Kidney (tissue), 14 donors: Measurements from ENCODE around the gene ZNF512B. TPM values are rescaled to one million over a fixed set of nuclear protein-coding genes. Genes with fewer than 3 reads are reported as not detected.
A peak's percentile ranks its signal among the peaks of the same experiment; 100 is the strongest.

ENCODE experiments used
- DNase-seq, 5 donors: peaks; one replicate each; pipeline ENCODE4 v3.0.0-alpha.2; 2013 to 2020
- FAIRE-seq: peaks from 2 replicates; lab custom pipeline; 2012; peaks lifted over from hg19 to GRCh38; lab: Jason Lieb, UNC
- H3K27ac ChIP-seq, 2 donors: one replicate each; pipeline ENCODE4 v1.7.0; 2013; ENCODE audit warnings: low read depth in 2 of 2, low read length in 2 of 2, inconsistent platforms in 1 of 2
- H3K27me3 ChIP-seq: one replicate; pipeline ENCODE4 v1.7.1; 2013; ENCODE audit warnings: low read length, inconsistent platforms; ENCODE audit not compliant: control insufficient read depth, insufficient read depth
- H3K36me3 ChIP-seq, 3 donors: one replicate each; pipeline versions ENCODE4 v1.7.0 to v1.7.1; 2013; ENCODE audit warnings: low read length in 3 of 3, control low read depth in 1 of 3, inconsistent platforms in 1 of 3; ENCODE audit not compliant: insufficient read depth in 3 of 3, control insufficient read depth in 2 of 3
- H3K4me1 ChIP-seq, 3 donors: one replicate each; pipeline versions ENCODE4 v1.7.0 to v1.7.1; 2013; ENCODE audit warnings: low read length in 3 of 3, inconsistent platforms in 1 of 3, low read depth in 1 of 3; ENCODE audit not compliant: control insufficient read depth in 2 of 3, insufficient read depth in 2 of 3
- H3K4me3 ChIP-seq, 3 donors: one replicate each; pipeline versions ENCODE4 v1.7.0 to v1.8.1; 2013; ENCODE audit warnings: low read length in 3 of 3, control low read depth in 1 of 3, inconsistent platforms in 1 of 3
- H3K9ac ChIP-seq, 3 donors: one replicate each; pipeline versions ENCODE4 v1.7.0 to v1.7.1; 2013; ENCODE audit warnings: low read length in 3 of 3, control low read depth in 1 of 3, inconsistent platforms in 1 of 3
- H3K9me3 ChIP-seq, 3 donors: one replicate each; pipeline versions ENCODE4 v1.7.0 to v1.7.1; 2013; ENCODE audit warnings: low read length in 3 of 3, control low read depth in 1 of 3, inconsistent platforms in 1 of 3; ENCODE audit not compliant: control insufficient read depth in 2 of 3, insufficient read depth in 1 of 3
- CTCF ChIP-seq: IDR thresholded peaks from 3 replicates; pipeline ENCODE4 v1.5.1; 2012; ENCODE audit warnings: mild to moderate bottlenecking, moderate library complexity, borderline replicate concordance; ENCODE audit not compliant: insufficient read depth; ENCODE audit errors: extremely low read depth
- intact Hi-C: fragments of 100-400 bp; cut with DNase I; formaldehyde crosslinking; loops from one replicate; pipeline ENCODE4 v1.11.1; 2022
- polyA plus RNA-seq: library from polyadenylated mRNA; stranded (reverse); fragments of 350-450 nt; fragmentation: Illumina TruSeq; extraction: RNeasy Lipid Tissue Mini Kit (QIAGEN cat#74804); gene quantifications from one replicate; pipeline ENCODE4 v1.2.3, GENCODE V29; 2014; ENCODE audit warnings: low read depth, low replicate concordance; ENCODE audit not compliant: insufficient read depth
- total RNA-seq: library from RNA; stranded (reverse); fragmentation: NEBNext Ultra II Directional; extraction: Animal tissue kit (Norgen Biotek cat#: 25700); gene quantifications from one replicate; pipeline ENCODE4 v1.2.1, GENCODE V29; 2021
- donor health status: control.
- donor health status: control.
- donor health status: control.
- donor health status: control.
- donor health status: control.
- donor health status: DM: yes; HTN: yes; CAD: no.
- donor health status: Normal renal cell carcinoma (clear cell type).

The ZNF512B gene
- total and polyA plus RNA-seq, 2 donors from 2014 or later: 8.6 to 19.2 TPM

- no peak for FAIRE-seq
- Histone ChIP-seq H3K27me3 (no peaks in the 10 kb centered on the region), H3K9ac (no peak overlapping the region), H3K4me1 (peaks cover 4 to 43% (median 14%) of the 10 kb centered on the region in 3 donors), H3K9me3 (no peaks in the 10 kb centered on the region), H3K36me3 (peaks cover 0 to 17% (median 7%) of the 10 kb centered on the region in 3 donors), H3K4me3 (no peak overlapping the region), H3K27ac (peak overlapping the region in 1 of 2 donors; percentile 95)
- DNase-seq: peak in 1 of 5 donors; percentile 82
- TF ChIP-seq CTCF: no peak
- intact Hi-C loops: no loop called here
Observed at GRCh38 chr20:63947638-63948456, 21.9 kb downstream of the ZNF512B start.

GRCh38 chr20:63946986-63947637 lies 22.6 kb downstream of the ZNF512B start:
- peaks cover 0 to 17% (median 7%) of the 10 kb centered on the region in 3 donors for H3K36me3 ChIP-seq
- H3K27me3 ChIP-seq: no peaks in the 10 kb centered on the region
- H3K4me1 ChIP-seq: peaks cover 4 to 37% (median 14%) of the 10 kb centered on the region in 3 donors
- FAIRE-seq (no peak), DNase-seq (peak in 1 of 5 donors; percentile 77)
- no peaks in the 10 kb centered on the region for H3K9me3 ChIP-seq
- intact Hi-C loops: no loop called here
- H3K9ac ChIP-seq: no peak overlapping the region
- H3K4me3 ChIP-seq: no peak overlapping the region
- no peak for TF ChIP-seq CTCF
- no peak overlapping the region for H3K27ac ChIP-seq

- peaks cover 0 to 17% (median 7%) of the 10 kb centered on the region in 3 donors for H3K36me3 ChIP-seq
- TF ChIP-seq CTCF: no peak
- FAIRE-seq (no peak), DNase-seq (peak in 1 of 5 donors; percentile 73)
- no peaks in the 10 kb centered on the region for H3K27me3 ChIP-seq
- H3K4me1 ChIP-seq: peaks cover 4 to 28% (median 13%) of the 10 kb centered on the region in 3 donors
- H3K27ac ChIP-seq: no peak overlapping the region
- H3K4me3 ChIP-seq: no peak overlapping the region
- H3K9me3 ChIP-seq: no peaks in the 10 kb centered on the region
- intact Hi-C loops: no loop called here
- H3K9ac ChIP-seq: no peak overlapping the region
Observed at GRCh38 chr20:63945921-63946920, 23.5 kb downstream of the ZNF512B start.
